Activated naive CD8-positive, alpha-beta T cell (primary cell): ENCODE measurements around the gene KCTD2.
A peak's percentile ranks its signal among the peaks of the same experiment; 100 is the strongest.
"Not testable (repeated sequence)": the region's sequence is repeated elsewhere in the genome, so short reads cannot be mapped to it uniquely, and the experiment has no call there.

ENCODE experiments used
- H3K27ac Mint-ChIP-seq: one replicate; pipeline ENCODE4 v1.8.0; 2021; ENCODE audit warnings: mixed read lengths
- H3K27me3 Mint-ChIP-seq: one replicate; pipeline ENCODE4 v1.8.0; 2021; ENCODE audit warnings: mixed read lengths
- H3K36me3 Mint-ChIP-seq: one replicate; pipeline ENCODE4 v1.8.0; 2021; ENCODE audit warnings: mixed read lengths
- H3K4me1 Mint-ChIP-seq: one replicate; pipeline ENCODE4 v1.8.0; 2021; ENCODE audit warnings: low read depth, mixed read lengths
- H3K4me3 Mint-ChIP-seq: one replicate; pipeline ENCODE4 v1.8.0; 2021; ENCODE audit warnings: mild to moderate bottlenecking, mixed read lengths
- H3K9me3 Mint-ChIP-seq: one replicate; pipeline ENCODE4 v1.8.0; 2021; ENCODE audit warnings: low read depth, mixed read lengths

The KCTD2 gene

DNA sequence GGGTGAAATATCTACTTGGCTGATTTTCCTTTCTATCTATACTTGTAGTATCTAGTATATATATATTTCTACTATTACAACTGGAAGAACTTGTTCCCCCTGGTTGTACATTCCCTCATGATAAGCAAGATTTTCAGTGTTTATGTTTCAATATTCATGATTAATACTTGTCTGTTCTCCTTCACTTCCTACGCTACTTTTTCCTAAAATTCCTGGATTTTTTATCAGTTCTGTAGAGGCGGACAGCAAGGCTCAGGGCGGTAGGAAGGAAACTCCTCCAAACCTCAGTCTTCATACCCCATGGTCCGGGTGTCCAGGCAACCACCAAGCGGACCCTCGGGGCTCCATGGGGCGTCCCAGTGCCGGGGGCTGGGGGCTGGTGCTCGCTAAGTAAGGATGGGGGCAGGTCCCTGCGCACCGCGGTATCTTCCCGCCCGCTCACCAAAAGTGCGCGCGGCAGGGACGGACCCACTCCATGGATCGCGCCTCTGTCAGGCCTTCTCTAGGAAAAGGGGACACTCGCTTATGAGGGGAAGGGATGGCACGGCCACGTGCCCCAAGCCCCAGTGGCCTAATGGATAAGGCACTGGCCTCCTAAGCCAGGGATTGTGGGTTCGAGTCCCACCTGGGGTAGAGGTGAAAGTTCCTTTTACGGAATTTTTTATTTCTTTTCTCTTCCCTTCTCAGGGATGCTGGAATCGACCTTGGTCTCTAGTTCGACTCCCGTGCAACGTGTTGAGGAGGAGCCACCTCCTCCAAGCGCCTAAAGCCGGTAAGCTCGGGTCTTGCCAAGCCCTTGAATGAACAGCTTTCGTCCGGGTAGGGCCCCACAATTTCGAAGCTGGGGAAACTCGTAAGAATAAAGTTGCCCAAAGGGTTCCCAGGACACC, 13.4 kb upstream of the KCTD2 start:
- Mint-ChIP-seq H3K4me1 (peaks cover 50% of the 10 kb centered on the region), H3K27ac (peak overlapping the region; percentile 96), H3K9me3 (peaks cover 4% of the 10 kb centered on the region), H3K27me3 (no peaks in the 10 kb centered on the region), H3K36me3 (no peaks in the 10 kb centered on the region), H3K4me3 (peak overlapping the region; percentile 93)

DNA sequence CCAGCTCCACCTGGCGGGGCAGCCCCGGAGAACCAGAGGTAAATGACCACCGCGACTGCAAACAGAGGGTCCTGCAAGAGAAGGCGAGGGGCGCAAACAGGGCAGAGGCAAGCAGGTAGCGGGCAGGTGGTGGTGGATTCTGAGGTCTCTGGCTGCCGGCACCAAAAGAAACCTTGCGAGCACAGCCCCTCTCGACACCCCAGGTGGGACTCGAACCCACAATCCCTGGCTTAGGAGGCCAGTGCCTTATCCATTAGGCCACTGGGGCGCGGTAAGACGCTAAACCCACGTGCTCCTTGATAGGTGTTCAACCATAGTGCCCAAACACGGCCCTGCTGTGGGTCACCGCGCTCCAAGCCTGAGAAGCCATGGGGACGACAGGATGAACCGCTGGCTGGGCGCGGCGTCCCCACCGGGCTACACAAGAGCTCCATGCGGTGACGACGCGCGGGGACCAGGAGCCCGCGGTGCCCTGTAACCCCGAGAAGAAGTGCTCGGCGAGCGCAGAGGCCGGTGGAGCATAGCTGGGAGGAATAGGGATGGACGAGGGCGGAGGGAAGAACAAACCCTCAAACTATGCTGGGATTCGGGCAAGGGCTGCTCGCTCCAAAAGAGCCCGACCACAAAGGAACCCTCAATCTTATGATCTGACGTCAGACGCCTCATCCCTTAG, 12.7 kb upstream of the KCTD2 start:
- H3K27me3 Mint-ChIP-seq, result no peaks in the 10 kb centered on the region
- H3K4me3 Mint-ChIP-seq, result peak overlapping the region; percentile 93
- peaks cover 4% of the 10 kb centered on the region for H3K9me3 Mint-ChIP-seq
- peaks cover 52% of the 10 kb centered on the region for H3K4me1 Mint-ChIP-seq
- H3K36me3 Mint-ChIP-seq, result peaks cover 3% of the 10 kb centered on the region
- H3K27ac Mint-ChIP-seq, result peak overlapping the region; percentile 96

DNA sequence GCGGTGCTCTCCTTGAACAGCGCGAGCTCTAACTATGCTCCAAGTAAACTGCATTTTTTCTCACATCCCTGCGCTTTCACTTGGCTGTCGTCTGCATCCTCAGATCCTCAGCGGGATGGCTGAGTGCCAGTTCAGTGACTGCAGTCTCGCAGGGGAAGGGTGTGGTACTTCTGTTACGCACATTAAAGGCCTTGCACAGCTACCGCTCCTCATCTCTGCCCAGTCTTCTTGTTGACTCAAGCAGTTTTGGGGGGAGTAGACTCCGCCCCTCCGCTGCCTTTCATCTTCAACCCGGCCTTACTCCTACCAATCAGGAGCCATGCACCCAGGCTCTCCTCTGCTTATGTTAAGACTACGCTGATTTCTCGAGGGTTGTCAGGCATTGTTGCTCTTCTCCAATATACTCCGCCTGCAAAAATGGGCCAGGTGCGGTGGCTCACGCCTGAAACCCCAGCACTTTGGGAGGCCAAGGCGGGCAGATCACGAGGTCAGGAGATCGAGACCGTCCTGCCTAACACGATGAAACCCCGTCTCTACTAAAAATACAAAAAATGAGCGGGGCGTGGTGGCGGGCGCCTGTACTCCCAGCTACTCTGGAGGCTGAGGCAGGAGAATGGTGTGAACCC, 10.3 kb upstream of the KCTD2 start:
- no peaks in the 10 kb centered on the region for H3K9me3 Mint-ChIP-seq
- peak overlapping the region; percentile 87 for H3K27ac Mint-ChIP-seq
- H3K36me3 Mint-ChIP-seq, result peaks cover 3% of the 10 kb centered on the region
- peaks cover 48% of the 10 kb centered on the region for H3K4me1 Mint-ChIP-seq
- peak overlapping the region; percentile 85 for H3K4me3 Mint-ChIP-seq
- H3K27me3 Mint-ChIP-seq, result no peaks in the 10 kb centered on the region

DNA sequence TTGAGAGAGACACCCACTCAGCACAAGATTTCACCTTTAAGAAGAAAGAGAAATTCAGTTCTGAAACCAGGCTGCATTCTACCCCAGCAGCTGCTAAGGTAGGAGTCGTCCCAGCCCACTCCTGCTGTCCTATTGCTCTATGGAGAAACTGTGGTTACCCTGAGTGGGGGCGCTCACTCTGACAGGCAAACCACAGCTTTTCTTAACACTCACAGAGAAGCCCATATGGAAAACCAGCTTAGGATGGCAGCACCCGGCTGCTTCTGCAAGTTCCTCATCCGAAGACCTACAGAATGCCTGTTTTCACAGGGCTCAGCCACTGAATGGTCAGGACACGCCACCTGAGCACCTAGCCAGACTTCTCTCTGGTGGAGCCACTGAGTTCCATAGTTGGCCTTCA, 7.8 kb upstream of the KCTD2 start:
- Mint-ChIP-seq H3K36me3 (peaks cover 3% of the 10 kb centered on the region), H3K4me1 (peaks cover 36% of the 10 kb centered on the region), H3K27me3 (no peaks in the 10 kb centered on the region), H3K4me3 (no peak overlapping the region), H3K27ac (no peak overlapping the region), H3K9me3 (no peaks in the 10 kb centered on the region)

DNA sequence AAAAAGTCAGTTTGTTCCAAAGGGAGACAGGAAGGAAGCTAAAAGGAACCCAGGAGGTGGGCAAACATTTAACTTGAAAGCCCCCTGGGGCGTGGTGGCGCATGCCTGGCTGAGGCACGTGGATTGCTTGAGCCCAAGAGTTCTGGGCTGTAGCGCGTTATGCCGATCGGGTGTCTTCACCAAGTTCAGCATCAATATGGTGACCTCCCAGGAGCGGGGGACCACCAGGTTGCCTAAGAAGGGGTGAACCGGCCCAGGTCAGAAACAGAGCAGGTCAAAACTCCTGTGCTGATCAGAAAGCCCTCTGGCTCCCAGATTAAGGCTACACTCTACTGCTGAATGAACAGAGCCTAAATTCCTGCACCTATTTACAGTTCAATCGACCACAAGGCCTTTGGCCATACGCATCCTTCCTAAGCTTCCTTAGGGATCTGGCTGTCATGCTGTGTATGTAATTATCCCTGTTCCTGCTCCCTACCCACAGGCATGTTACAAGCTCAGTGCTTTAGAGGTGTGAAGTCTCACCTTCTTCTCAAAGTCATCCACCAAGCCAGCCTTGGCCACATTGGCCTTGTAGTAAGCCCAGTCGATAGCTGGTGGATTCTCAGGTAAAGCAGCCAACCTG, 5.3 kb upstream of the KCTD2 start:
- Mint-ChIP-seq H3K27me3 (no peaks in the 10 kb centered on the region), H3K4me3 (no peak overlapping the region), H3K4me1 (peaks cover 33% of the 10 kb centered on the region), H3K9me3 (no peaks in the 10 kb centered on the region), H3K36me3 (peaks cover 5% of the 10 kb centered on the region), H3K27ac (no peak overlapping the region)

DNA sequence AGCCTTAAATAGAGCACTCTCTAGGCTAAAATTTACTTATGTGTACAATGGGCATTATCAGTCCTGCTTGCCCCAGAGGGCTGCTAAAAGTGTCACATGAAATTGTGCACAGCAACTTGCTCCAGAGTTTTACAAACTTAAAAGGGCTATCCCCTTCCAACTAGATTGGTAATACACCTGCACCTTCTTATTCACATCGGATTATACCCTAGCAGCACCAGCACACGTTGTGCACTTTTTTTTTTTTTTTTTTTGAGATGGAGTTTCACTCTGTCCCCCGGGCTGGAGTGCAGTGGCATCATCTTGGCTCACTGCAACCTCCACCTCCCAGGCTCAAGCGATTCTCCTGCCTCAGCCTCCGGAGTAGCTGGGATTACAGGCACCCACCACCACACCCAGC, 3.2 kb upstream of the KCTD2 start:
- not testable (repeated sequence) for H3K27me3 Mint-ChIP-seq, H3K9me3 Mint-ChIP-seq, H3K27ac Mint-ChIP-seq, H3K4me3 Mint-ChIP-seq, H3K36me3 Mint-ChIP-seq
- H3K4me1 Mint-ChIP-seq, result peaks cover 37% of the 10 kb centered on the region

DNA sequence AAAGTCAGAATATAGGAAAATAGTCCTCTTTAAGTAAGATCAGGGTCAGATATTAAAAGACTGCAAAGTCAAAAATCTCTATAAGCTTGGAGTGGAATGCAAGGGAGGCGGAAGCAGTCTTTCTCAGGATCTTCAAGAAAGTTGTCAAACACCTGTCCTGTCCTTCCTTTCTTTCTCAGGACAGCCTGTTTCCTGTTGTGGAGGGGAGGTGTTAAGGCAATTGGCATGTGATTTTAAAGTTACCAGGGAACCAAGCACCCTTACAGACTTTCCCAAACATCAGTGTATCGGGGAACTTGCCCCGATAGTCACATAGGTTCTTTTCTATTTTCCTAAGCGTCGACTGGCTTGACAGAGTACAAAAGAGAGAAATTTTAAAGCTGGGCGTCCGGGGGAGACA, 2.3 kb upstream of the KCTD2 start:
- Mint-ChIP-seq H3K4me3 (peak overlapping the region; percentile 97), H3K36me3 (peaks cover 2% of the 10 kb centered on the region), H3K27me3 (no peaks in the 10 kb centered on the region), H3K9me3 (no peaks in the 10 kb centered on the region), H3K27ac (peak overlapping the region; percentile 22), H3K4me1 (peaks cover 43% of the 10 kb centered on the region)

DNA sequence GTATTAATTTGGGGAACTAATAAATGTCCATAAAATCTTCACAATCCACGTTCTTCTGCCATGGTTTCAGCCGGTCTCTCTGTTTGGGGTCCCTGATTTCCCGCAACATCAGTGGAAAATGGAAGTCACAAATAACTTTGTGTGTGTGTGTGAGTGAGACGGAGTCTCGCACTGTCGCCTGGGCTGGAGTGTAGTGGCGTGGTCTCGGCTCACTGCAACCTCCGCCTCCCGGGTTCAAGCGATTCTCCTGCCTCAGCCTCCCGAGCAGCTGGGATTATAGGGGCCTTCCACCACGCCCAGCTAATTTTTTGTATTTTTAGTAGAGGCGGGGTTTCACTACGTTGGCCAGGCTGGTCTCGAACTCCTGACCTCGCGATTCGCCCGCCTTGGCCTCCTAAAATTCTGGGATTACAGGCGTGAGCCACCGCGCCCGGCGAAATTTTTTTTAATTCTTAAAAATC, 1.0 kb upstream of the KCTD2 start:
- H3K27ac Mint-ChIP-seq, result peak overlapping the region; percentile 96

DNA sequence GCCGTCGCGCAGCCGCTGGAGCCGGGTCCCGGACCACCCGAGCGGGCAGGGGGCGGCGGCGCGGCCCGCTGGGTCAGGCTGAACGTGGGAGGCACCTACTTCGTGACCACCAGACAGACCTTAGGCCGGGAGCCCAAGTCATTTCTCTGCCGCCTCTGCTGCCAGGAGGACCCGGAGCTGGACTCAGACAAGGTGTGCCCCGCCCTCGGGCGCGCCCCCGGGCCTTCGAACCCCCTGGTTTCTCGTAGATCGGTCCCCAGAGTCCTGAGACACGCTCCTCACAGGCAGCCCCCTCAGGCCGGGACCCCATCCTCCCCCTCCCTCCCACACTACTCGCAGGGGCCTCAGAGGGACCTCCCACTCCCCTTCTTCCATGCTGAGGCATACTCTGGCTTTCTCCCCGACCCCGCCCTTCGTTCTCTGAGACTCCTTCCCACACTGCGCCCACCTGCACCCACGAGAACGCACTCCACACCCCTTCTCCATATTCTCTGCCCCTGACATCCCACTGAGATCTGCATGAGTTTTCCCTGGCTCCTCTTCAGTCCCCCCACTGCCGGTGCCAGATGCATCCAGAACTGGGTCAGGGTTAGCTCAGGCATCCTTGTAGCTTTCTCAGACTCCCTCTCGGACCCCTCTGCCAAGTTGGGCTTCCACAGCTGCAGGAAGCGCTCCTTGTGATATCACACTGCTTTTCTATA, 523 bp downstream of the KCTD2 start:
- peak overlapping the region; percentile 92 for H3K27ac Mint-ChIP-seq
- H3K36me3 Mint-ChIP-seq, result peaks cover 5% of the 10 kb centered on the region
- peak overlapping the region; percentile 98 for H3K4me3 Mint-ChIP-seq
- H3K4me1 Mint-ChIP-seq, result peaks cover 45% of the 10 kb centered on the region
- H3K9me3 Mint-ChIP-seq, result no peaks in the 10 kb centered on the region
- no peaks in the 10 kb centered on the region for H3K27me3 Mint-ChIP-seq

More for the DNA sequence above, 1.0 kb upstream of the KCTD2 start:
- H3K9me3 Mint-ChIP-seq, H3K27me3 Mint-ChIP-seq, H3K36me3 Mint-ChIP-seq: not testable (repeated sequence)
- H3K4me1 Mint-ChIP-seq, result peaks cover 45% of the 10 kb centered on the region
- peak overlapping the region; percentile 97 for H3K4me3 Mint-ChIP-seq

DNA sequence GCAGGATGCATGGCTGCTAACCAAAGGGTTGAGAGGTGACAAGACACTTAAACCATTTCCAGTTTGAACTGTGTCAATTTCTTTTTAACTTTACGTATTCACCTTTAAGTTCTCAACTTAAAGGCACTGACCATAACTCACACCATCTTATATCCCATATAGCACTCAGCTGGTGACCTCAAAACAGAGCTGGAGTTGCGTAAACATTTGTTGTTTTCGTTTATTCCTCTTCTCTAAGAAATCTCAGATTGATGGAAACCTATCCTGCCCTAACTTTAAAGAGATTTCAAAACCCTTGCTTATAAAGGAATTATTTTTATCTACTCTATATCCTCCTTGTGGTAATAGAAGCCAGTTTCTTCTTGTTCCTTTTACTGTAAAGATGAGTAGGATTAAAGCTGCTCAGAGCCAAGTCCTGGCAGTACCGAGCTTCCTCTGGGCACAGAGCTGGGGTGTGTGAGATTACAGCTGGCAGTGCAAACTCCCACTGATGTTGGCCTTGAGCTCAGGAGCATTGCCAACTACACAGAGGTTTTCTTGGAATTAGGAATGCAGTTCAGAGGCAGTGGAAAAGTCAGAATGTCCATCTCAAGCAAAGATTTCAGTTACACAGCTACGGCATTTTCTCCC, 1.3 kb downstream of the KCTD2 start:
- Mint-ChIP-seq H3K27ac (peak overlapping the region; percentile 92), H3K36me3 (peaks cover 5% of the 10 kb centered on the region), H3K4me1 (peaks cover 45% of the 10 kb centered on the region), H3K4me3 (peak overlapping the region; percentile 98), H3K27me3 (no peaks in the 10 kb centered on the region), H3K9me3 (no peaks in the 10 kb centered on the region)

DNA sequence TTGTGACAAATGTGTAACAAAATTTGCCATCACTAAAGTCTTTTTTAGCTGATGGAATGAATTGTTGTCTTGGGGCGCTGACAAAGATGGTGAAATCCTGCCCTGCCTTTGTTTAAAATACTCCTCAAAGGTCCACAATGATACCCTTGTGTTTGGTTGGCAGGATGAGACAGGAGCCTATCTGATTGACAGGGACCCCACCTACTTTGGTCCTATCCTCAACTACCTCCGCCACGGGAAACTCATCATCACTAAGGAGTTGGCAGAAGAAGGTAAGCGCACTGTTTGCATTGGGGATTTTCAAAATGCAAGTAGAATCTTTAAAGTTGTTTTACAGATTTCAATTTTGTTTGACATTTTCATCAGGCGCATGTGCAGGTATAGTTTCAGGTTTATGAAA, 2.0 kb downstream of the KCTD2 start:
- no peaks in the 10 kb centered on the region for H3K9me3 Mint-ChIP-seq
- H3K36me3 Mint-ChIP-seq, result peaks cover 5% of the 10 kb centered on the region
- H3K4me1 Mint-ChIP-seq, result peaks cover 42% of the 10 kb centered on the region
- no peaks in the 10 kb centered on the region for H3K27me3 Mint-ChIP-seq
- H3K27ac Mint-ChIP-seq, result no peak overlapping the region
- H3K4me3 Mint-ChIP-seq, result no peak overlapping the region

DNA sequence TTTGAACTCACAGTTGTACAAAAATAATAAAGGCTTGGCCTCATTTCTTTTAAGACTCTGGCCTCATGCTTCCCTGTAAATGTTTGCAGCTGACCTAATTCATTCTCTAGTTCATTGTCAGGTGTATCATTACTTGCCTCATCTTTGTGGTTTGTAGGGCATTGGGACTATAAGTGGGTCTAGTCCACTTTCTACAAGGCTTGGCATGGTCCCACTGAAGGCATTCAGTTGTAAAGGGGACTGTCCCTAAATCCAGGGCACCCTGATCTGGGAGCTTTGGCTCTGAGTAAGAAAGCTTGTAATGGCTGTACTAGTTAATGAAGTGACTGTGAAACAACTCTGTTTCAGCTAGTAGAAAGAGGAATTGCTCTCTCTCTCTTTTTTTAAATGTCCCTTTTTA, 2.7 kb downstream of the KCTD2 start:
- Mint-ChIP-seq H3K27ac (no peak overlapping the region), H3K9me3 (no peaks in the 10 kb centered on the region), H3K36me3 (peaks cover 3% of the 10 kb centered on the region), H3K27me3 (no peaks in the 10 kb centered on the region), H3K4me3 (no peak overlapping the region), H3K4me1 (peaks cover 39% of the 10 kb centered on the region)

DNA sequence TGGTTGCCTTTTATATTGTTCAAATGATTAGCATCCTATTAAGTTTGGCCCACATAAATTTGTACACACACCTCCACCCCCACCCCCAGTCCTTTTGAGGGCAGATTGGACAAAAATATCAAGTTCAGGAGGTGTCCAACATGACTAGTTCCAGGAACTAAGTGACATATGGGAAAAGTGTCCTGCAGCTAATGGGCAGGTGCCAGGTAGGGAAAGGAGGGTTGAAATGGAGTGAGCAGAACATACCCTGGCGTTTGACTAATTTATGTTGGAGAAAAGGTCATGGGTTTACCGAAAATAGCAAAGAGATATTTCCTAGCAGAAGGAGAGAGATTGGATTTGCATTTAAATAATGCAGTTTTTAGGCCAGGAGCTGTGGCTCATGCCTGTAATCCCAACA, 4.9 kb downstream of the KCTD2 start:
- peaks cover 8% of the 10 kb centered on the region for H3K36me3 Mint-ChIP-seq

More for the DNA sequence above, 4.9 kb downstream of the KCTD2 start:
- Mint-ChIP-seq H3K4me1 (peaks cover 31% of the 10 kb centered on the region), H3K27me3 (no peaks in the 10 kb centered on the region), H3K9me3 (no peaks in the 10 kb centered on the region), H3K4me3 (no peak overlapping the region), H3K27ac (no peak overlapping the region)
